ENCODE measurements around the gene FLRT3. TPM values are rescaled to one million over a fixed set of nuclear protein-coding genes. Genes with fewer than 3 reads are reported as not detected.

The FLRT3 gene
- total and polyA plus RNA-seq, 9 of the 15 experiments (the other 6 are each of a cell fraction or from before 2014, with no cell fraction given) = 0.04 TPM; not detected in 8

DNA sequence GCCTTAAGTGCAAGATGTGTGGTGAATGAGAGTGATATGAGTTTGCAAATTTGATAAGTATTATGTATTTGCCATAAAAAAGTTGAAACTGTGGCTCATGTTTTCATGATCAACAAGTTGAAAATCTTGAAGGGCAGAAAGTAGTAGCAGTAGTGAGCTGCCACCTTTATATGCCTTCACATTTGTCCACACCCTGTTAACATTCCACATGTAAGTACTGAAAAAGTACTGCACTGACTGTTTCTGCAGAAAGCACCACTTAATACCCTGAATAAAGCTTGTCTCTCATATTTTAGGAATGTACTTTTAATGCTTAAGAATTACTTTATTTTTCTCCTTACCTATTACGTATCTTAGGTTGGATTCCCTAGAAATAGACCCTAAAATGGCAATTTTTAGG, 45.9 kb downstream of the FLRT3 start:
- WGBS (ENCODE audit: insufficient coverage, low coverage, missing lambda C conversion rate) = 0% methylated on average over 1 of the region's 1 CpG
- no peak for DNase-seq (ENCODE audit: extremely low read depth in 1 of 4, low spot score in 3 of 4)
- POLR2A ChIA-PET = no interaction called here
- H3K9me1 ChIP-seq (ENCODE audit: control insufficient read depth, insufficient read depth, low read length) = no peaks in the 10 kb centered on the region
- no peak overlapping the region for H3K4me3 ChIP-seq
- no peaks in the 10 kb centered on the region for H3K9me3 ChIP-seq (replicated peaks; ENCODE audit: control insufficient read depth, insufficient read depth, low read depth, low read length)
- no TSS peak for BruUV-seq (replicated peaks)
- no peak for FAIRE-seq
- CTCF ChIA-PET (ENCODE audit: low intra/inter-chr PET ratio) = no interaction called here
- no peaks in the 10 kb centered on the region for H3K79me2 ChIP-seq (ENCODE audit: control insufficient read depth, insufficient read depth, low read length)
- no peak overlapping the region for H3K4me2 ChIP-seq (ENCODE audit: insufficient read depth, low read length)
- no peak overlapping the region for H3K9ac ChIP-seq (ENCODE audit: insufficient read depth in 1 of 2, low read depth in 2 of 2, low read length in 2 of 2)
- no peaks in the 10 kb centered on the region for H3K36me3 ChIP-seq (ENCODE audit: control insufficient read depth, insufficient read depth, low read length)
- no peaks in the 10 kb centered on the region for H3K27me3 ChIP-seq (ENCODE audit: control insufficient read depth in 2 of 2, insufficient read depth in 2 of 2, low read length in 2 of 2)
- no peaks in the 10 kb centered on the region for H3K4me1 ChIP-seq (replicated peaks in 1 of 2; ENCODE audit: control insufficient read depth in 2 of 2, insufficient read depth in 2 of 2, low read length in 2 of 2)
- TF ChIP-seq ZNF75A (CRISPR knock-in tag; IDR thresholded peaks at IDR 0.05) = no peak
- no peak for TF ChIP-seq GATA2 (CRISPR knock-in tag; IDR thresholded peaks at IDR 0.05)
- TF ChIP-seq ETS2 (tag; IDR thresholded peaks at IDR 0.05; ENCODE audit: borderline replicate concordance, poor library complexity, severe bottlenecking) = no peak
- TF ChIP-seq BRF1 (IDR thresholded peaks at IDR 0.05; ENCODE audit: borderline replicate concordance, extremely low read depth, insufficient read length) = no peak
- no peak for TF ChIP-seq PHB2 (IDR thresholded peaks at IDR 0.05; ENCODE audit: low read depth)
- no peak for TF ChIP-seq KDM4B (IDR thresholded peaks at IDR 0.05; ENCODE audit: borderline replicate concordance in 2 of 2, low read depth in 1 of 2)
- TF ChIP-seq GABPB1 (CRISPR knock-in tag; IDR thresholded peaks at IDR 0.05) = no peak
- no peak for TF ChIP-seq ZNF778 (CRISPR knock-in tag; IDR thresholded peaks at IDR 0.05)
- TF ChIP-seq MCM5 (IDR thresholded peaks at IDR 0.05; ENCODE audit: low read depth) = no peak
- TF ChIP-seq, protein P1, sequence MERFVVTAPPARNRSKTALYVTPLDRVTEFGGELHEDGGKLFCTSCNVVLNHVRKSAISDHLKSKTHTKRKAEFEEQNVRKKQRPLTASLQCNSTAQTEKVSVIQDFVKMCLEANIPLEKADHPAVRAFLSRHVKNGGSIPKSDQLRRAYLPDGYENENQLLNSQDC (CRISPR knock-in tag; IDR thresholded peaks at IDR 0.05) = no peak
- TF ChIP-seq, protein P2, sequence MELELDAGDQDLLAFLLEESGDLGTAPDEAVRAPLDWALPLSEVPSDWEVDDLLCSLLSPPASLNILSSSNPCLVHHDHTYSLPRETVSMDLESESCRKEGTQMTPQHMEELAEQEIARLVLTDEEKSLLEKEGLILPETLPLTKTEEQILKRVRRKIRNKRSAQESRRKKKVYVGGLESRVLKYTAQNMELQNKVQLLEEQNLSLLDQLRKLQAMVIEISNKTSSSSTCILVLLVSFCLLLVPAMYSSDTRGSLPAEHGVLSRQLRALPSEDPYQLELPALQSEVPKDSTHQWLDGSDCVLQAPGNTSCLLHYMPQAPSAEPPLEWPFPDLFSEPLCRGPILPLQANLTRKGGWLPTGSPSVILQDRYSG (tag; conservative IDR thresholded peaks at IDR 0.05; ENCODE audit: low read depth) = no peak
- no peak for TF ChIP-seq RBM34 (IDR thresholded peaks at IDR 0.05; ENCODE audit: borderline replicate concordance, insufficient read depth, low read length)
- TF ChIP-seq CAMTA2 (CRISPR knock-in tag; conservative IDR thresholded peaks at IDR 0.05) = no peak
- ATAC-seq = no peak
- H4K20me1 ChIP-seq (replicated peaks; ENCODE audit: control insufficient read depth, insufficient read depth, low read length) = no peaks in the 10 kb centered on the region
- in situ Hi-C loops (cut with MboI) = no loop called here
- intact Hi-C loops (cut with micrococcal nuclease) = no loop called here
- H3K27ac ChIP-seq (ENCODE audit: extremely low read depth, low read depth, low read length) = no peak overlapping the region
- no peak overlapping the region for H2AFZ ChIP-seq (ENCODE audit: low read depth, low read length)
